ENCODE results near the gene ANGPTL2. TPM values are rescaled to one million over a fixed set of nuclear protein-coding genes. Genes with fewer than 3 reads are reported as not detected.

Gene ANGPTL2
- total RNA-seq, 6 donors from 2014 or later = 3.9 to 26.0 (median 7.9) TPM

- Histone ChIP-seq H3K27me3 (no peaks in the 10 kb centered on the region), H3K4me1 (peaks cover 18 to 27% (median 20%) of the 10 kb centered on the region in 4 donors), H3K27ac (peak overlapping the region in 3 of 4 donors; percentile 14 to 17 (median 14)), H3K9me3 (no peaks in the 10 kb centered on the region), H3K36me3 (peaks cover 0 to 10% (median 0%) of the 10 kb centered on the region in 4 donors), H3K4me3 (no peak overlapping the region)
- TF ChIP-seq POLR2AphosphoS5 (IDR thresholded peaks at IDR 0.05) = no peak
- no peak for TF ChIP-seq EP300 (IDR thresholded peaks at IDR 0.05)
- no peak for TF ChIP-seq POLR2A (IDR thresholded peaks at IDR 0.05)
- TF ChIP-seq, protein P1, sequence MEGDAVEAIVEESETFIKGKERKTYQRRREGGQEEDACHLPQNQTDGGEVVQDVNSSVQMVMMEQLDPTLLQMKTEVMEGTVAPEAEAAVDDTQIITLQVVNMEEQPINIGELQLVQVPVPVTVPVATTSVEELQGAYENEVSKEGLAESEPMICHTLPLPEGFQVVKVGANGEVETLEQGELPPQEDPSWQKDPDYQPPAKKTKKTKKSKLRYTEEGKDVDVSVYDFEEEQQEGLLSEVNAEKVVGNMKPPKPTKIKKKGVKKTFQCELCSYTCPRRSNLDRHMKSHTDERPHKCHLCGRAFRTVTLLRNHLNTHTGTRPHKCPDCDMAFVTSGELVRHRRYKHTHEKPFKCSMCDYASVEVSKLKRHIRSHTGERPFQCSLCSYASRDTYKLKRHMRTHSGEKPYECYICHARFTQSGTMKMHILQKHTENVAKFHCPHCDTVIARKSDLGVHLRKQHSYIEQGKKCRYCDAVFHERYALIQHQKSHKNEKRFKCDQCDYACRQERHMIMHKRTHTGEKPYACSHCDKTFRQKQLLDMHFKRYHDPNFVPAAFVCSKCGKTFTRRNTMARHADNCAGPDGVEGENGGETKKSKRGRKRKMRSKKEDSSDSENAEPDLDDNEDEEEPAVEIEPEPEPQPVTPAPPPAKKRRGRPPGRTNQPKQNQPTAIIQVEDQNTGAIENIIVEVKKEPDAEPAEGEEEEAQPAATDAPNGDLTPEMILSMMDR (IDR thresholded peaks at IDR 0.05) = no peak
- ATAC-seq (ENCODE audit: low FRiP score in 2 of 2) = no peak
- no peak for DNase-seq
- 95 to 97% methylated on average over 24 to 38 of the region's 38 CpGs for WGBS, 2 donors
Observed at GRCh38 chr9:127107929-127108876, 14.2 kb downstream of the ANGPTL2 start.

DNA sequence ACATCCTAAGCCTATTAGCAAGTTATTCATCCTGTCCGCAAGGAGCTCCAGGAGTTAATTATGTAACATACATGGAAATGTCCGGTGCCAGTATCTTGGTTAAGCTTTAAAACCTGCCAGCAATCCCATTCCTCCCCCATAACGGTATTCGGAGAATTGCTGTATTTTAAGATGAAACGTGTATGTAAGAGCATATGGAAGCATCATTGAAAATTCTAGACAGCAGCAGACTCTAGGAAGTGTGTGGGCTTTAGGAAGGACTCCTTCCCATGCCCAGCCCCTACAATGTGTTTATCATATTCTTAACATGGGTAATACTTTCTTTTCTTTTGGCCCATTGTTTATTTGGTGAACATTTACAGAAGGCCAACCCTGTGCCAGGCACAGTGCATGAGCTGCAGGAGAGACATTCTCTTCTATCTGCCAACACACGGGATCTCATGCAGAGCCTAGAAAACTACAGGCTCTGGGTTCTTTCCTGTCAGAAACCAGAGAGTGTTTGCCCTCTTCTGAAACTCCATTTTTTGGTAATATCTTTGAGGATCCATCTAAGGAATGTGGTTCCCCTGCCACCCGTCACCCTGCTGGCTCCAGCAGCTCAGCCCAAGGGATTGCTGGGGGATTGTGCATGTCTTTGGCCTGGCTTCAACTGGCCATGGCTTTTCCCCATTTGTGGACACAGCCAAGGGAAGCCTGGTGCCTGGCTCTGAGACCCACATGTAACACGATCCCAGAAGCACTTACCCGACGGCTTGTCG is 15.1 kb downstream of the ANGPTL2 start:
- Histone ChIP-seq H3K4me1 (peaks cover 9 to 18% (median 12%) of the 10 kb centered on the region in 4 donors), H3K4me3 (no peak overlapping the region), H3K27ac (peak overlapping the region in 2 of 4 donors; percentile 14), H3K36me3 (peaks cover 0 to 10% (median 0%) of the 10 kb centered on the region in 4 donors), H3K9me3 (no peaks in the 10 kb centered on the region), H3K27me3 (no peaks in the 10 kb centered on the region)
- 80 to 89% methylated on average over 7 to 11 of the region's 11 CpGs for WGBS, 2 donors
- no peak for DNase-seq
- TF ChIP-seq, protein P1 (IDR thresholded peaks at IDR 0.05) = no peak
- TF ChIP-seq POLR2AphosphoS5 (IDR thresholded peaks at IDR 0.05) (no peak), EP300 (IDR thresholded peaks at IDR 0.05) (no peak), POLR2A (IDR thresholded peaks at IDR 0.05) (no peak)
- ATAC-seq (ENCODE audit: low FRiP score in 2 of 2) = no peak

DNA sequence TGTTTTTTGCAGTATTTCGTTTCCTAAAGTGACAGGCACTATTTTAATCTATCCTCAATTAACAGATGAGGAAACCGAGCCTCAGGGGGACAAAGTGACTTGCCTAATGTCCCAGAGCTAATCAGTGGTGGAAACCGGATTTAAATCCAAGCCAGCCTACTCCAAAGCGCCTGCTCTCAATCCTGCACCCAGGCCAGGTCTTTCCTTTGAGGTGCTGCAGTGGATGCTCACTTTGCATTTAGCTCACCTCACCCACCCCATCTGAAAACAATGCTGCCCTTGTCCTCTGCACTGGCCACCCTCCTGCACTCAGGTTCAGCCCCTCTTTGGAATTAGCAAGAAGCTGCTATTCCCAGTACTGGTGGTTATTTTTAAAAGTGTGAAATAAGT is 16.0 kb downstream of the ANGPTL2 start:
- ATAC-seq (ENCODE audit: low FRiP score in 2 of 2) (no peak), DNase-seq (no peak)
- H3K4me1 ChIP-seq = peaks cover 6 to 14% (median 7%) of the 10 kb centered on the region in 4 donors
- no peaks in the 10 kb centered on the region for H3K27me3 ChIP-seq
- 91 to 92% methylated on average over 4 of the region's 4 CpGs for whole genome bisulfite sequencing, 2 donors
- H3K36me3 ChIP-seq = peaks cover 0 to 10% (median 0%) of the 10 kb centered on the region in 4 donors
- no peak for TF ChIP-seq POLR2A (IDR thresholded peaks at IDR 0.05)
- no peak for TF ChIP-seq POLR2AphosphoS5 (IDR thresholded peaks at IDR 0.05)
- TF ChIP-seq, protein P1 (IDR thresholded peaks at IDR 0.05) = no peak
- TF ChIP-seq EP300 (IDR thresholded peaks at IDR 0.05) = no peak
- H3K9me3 ChIP-seq = no peaks in the 10 kb centered on the region
- H3K27ac ChIP-seq = no peak overlapping the region
- no peak overlapping the region for H3K4me3 ChIP-seq

DNA sequence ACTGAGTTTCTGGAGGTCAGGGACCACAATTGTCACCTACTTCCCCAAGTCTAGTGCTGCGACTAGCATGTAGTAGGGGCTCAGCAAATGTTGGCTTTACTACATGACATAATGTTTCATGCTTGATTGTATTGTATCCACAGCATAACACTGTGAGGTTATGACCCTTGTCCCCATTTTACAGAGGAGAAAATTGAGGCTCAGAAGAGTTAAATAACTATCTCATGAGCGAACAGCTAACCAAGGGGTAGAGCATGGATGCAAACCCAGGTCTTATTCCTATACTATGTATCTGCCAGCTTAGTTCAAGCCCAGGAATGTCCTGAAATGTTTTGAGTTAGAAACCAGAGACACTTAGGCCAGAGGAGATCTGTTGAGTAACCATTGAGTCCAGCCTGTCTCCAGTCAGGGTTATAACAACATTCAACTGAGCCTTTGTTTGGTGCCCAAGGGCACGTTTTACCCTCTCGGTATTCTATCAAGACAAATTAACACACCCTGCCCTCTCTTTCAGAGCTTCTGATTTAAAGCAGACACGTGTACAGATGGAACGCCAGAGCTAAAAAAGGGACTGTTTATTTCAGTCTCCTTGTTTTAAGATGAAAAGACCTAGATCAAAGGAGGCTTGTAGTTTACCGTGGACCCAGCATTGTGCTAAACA is 16.5 kb downstream of the ANGPTL2 start:
- WGBS, 2 donors = 90 to 93% methylated on average over 7 of the region's 7 CpGs

More for the DNA sequence above, 16.5 kb downstream of the ANGPTL2 start:
- TF ChIP-seq, protein P1 (IDR thresholded peaks at IDR 0.05) = no peak
- TF ChIP-seq POLR2A (IDR thresholded peaks at IDR 0.05) (no peak), POLR2AphosphoS5 (IDR thresholded peaks at IDR 0.05) (no peak), EP300 (IDR thresholded peaks at IDR 0.05) (no peak)
- Histone ChIP-seq H3K27me3 (no peaks in the 10 kb centered on the region), H3K9me3 (no peaks in the 10 kb centered on the region), H3K4me1 (peaks cover 6 to 14% (median 7%) of the 10 kb centered on the region in 4 donors), H3K4me3 (no peak overlapping the region), H3K27ac (no peak overlapping the region), H3K36me3 (peaks cover 0 to 10% (median 0%) of the 10 kb centered on the region in 4 donors)
- ATAC-seq (ENCODE audit: low FRiP score in 2 of 2) = no peak
- no peak for DNase-seq
